Karpas-422 (cell line): ENCODE data around the gene CDHR2. TPM values are rescaled to one million over a fixed set of nuclear protein-coding genes. Genes with fewer than 3 reads are reported as not detected.

Experiments
- DNase-seq: peaks from one replicate; pipeline ENCODE4 v3.0.0-alpha.2; 2015
- H2AFZ ChIP-seq: fragments of 200-600 bp; sonication (generic); 2 replicates; pipeline ENCODE4 v1.6.1; 2014; ENCODE audit warnings: antibody characterized with exemption, low read length, mixed read lengths
- H3K27ac ChIP-seq: fragments of 200-600 bp; sonication (generic); 2 replicates; pipeline ENCODE4 v1.5.1; 2014; ENCODE audit warnings: mild to moderate bottlenecking, low read length, moderate library complexity
- H3K27me3 ChIP-seq: fragments of 200-600 bp; sonication (generic); 2 replicates; pipeline ENCODE4 v1.6.1; 2014; ENCODE audit warnings: low read length, mixed read lengths
- H3K36me3 ChIP-seq: fragments of 200-600 bp; sonication (generic); 2 replicates; pipeline ENCODE4 v1.6.1; 2014; ENCODE audit warnings: low read length, mixed read lengths; ENCODE audit not compliant: insufficient read depth
- H3K4me1 ChIP-seq: fragments of 200-600 bp; sonication (generic); 2 replicates; pipeline ENCODE4 v1.6.1; 2014; ENCODE audit warnings: mild to moderate bottlenecking, low read length, mixed read lengths
- H3K4me2 ChIP-seq: fragments of 200-600 bp; sonication (generic); 2 replicates; pipeline ENCODE4 v1.6.1; 2014; ENCODE audit warnings: low read length, low read depth, mild to moderate bottlenecking; ENCODE audit not compliant: poor library complexity, severe bottlenecking
- H3K4me3 ChIP-seq: fragments of 200-600 bp; sonication (generic); 2 replicates; pipeline ENCODE4 v1.5.1; 2014; ENCODE audit warnings: mild to moderate bottlenecking, antibody characterized with exemption, low read length, mixed read lengths
- H3K79me2 ChIP-seq: fragments of 200-600 bp; sonication (generic); 2 replicates; pipeline ENCODE4 v1.6.1; 2014; ENCODE audit warnings: mild to moderate bottlenecking, low read length, mixed read lengths
- H3K9ac ChIP-seq: fragments of 200-600 bp; sonication (generic); 2 replicates; pipeline ENCODE4 v1.6.0; 2014; ENCODE audit warnings: low read length
- H3K9me2 ChIP-seq: fragments of 200-600 bp; sonication (generic), shearing (Covaris generic); replicated peaks from 2 replicates; pipeline ENCODE4 v1.6.0; 2014; ENCODE audit warnings: mild to moderate bottlenecking, low read length, moderate library complexity; ENCODE audit not compliant: insufficient read depth
- H3K9me3 ChIP-seq: fragments of 300-700, 200-600 bp; sonication (generic); 2 replicates; pipeline ENCODE4 v1.6.1; 2014; ENCODE audit warnings: low read length, mixed read lengths
- H4K20me1 ChIP-seq: fragments of 200-600 bp; sonication (generic); 2 replicates; pipeline ENCODE4 v1.6.1; 2014; ENCODE audit warnings: mild to moderate bottlenecking, antibody characterized with exemption, low read length, low read depth; ENCODE audit not compliant: insufficient read depth
- total RNA-seq: library from RNA; depleted of rRNA; stranded (reverse); fragments of >200 nt; shearing (Covaris generic); gene quantifications from 2 replicates; pipeline ENCODE4 v1.2.3, GENCODE V29; 2014; ENCODE audit warnings: low replicate concordance

The CDHR2 gene
- total RNA-seq, 1 experiment from 2014 or later: 0.07 TPM

- H3K27ac ChIP-seq: no peak overlapping the region
- H3K36me3 ChIP-seq: peaks cover 43% of the 10 kb centered on the region
- peaks cover 31% of the 10 kb centered on the region for H3K4me1 ChIP-seq
- no peaks in the 10 kb centered on the region for H3K9me2 ChIP-seq
- peaks cover 37% of the 10 kb centered on the region for H3K79me2 ChIP-seq
- no peak overlapping the region for H3K4me2 ChIP-seq
- no peak overlapping the region for H3K4me3 ChIP-seq
- no peak for DNase-seq
- no peaks in the 10 kb centered on the region for H3K27me3 ChIP-seq
- no peak overlapping the region for H2AFZ ChIP-seq
- H3K9ac ChIP-seq: no peak overlapping the region
- no peaks in the 10 kb centered on the region for H3K9me3 ChIP-seq
- H4K20me1 ChIP-seq: peaks cover 40% of the 10 kb centered on the region
Observed at GRCh38 chr5:176530983-176531901, 17.9 kb upstream of the CDHR2 start.

GRCh38 chr5:176531902-176532493, 17.1 kb upstream of the CDHR2 start:
- no peaks in the 10 kb centered on the region for H3K9me3 ChIP-seq
- H3K79me2 ChIP-seq: peaks cover 44% of the 10 kb centered on the region
- H3K27me3 ChIP-seq: no peaks in the 10 kb centered on the region
- no peak overlapping the region for H3K27ac ChIP-seq
- H3K4me3 ChIP-seq: no peak overlapping the region
- no peaks in the 10 kb centered on the region for H3K9me2 ChIP-seq
- no peak overlapping the region for H3K4me2 ChIP-seq
- H2AFZ ChIP-seq: no peak overlapping the region
- peaks cover 40% of the 10 kb centered on the region for H3K36me3 ChIP-seq
- H3K9ac ChIP-seq: no peak overlapping the region
- peaks cover 40% of the 10 kb centered on the region for H4K20me1 ChIP-seq
- H3K4me1 ChIP-seq: peaks cover 31% of the 10 kb centered on the region
- no peak for DNase-seq

- H3K27ac ChIP-seq: no peak overlapping the region
- DNase-seq: no peak
- no peak overlapping the region for H3K9ac ChIP-seq
- H3K4me2 ChIP-seq: no peak overlapping the region
- no peaks in the 10 kb centered on the region for H3K9me2 ChIP-seq
- no peak overlapping the region for H2AFZ ChIP-seq
- H3K4me1 ChIP-seq: peaks cover 33% of the 10 kb centered on the region
- peaks cover 35% of the 10 kb centered on the region for H3K36me3 ChIP-seq
- peaks cover 44% of the 10 kb centered on the region for H3K79me2 ChIP-seq
- H3K9me3 ChIP-seq: no peaks in the 10 kb centered on the region
- no peak overlapping the region for H3K4me3 ChIP-seq
- H4K20me1 ChIP-seq: peaks cover 40% of the 10 kb centered on the region
- no peaks in the 10 kb centered on the region for H3K27me3 ChIP-seq
Observed at GRCh38 chr5:176532795-176533194, 16.3 kb upstream of the CDHR2 start.

- Histone ChIP-seq H3K4me2 (peak overlapping the region; percentile 96), H3K27ac (no peak overlapping the region), H3K9ac (peak overlapping the region; percentile 100), H3K4me1 (peaks cover 37% of the 10 kb centered on the region), H2AFZ (no peak overlapping the region), H3K79me2 (peaks cover 44% of the 10 kb centered on the region), H3K4me3 (no peak overlapping the region; the same call in 1 of the 2 replicates), H4K20me1 (peaks cover 36% of the 10 kb centered on the region), H3K9me3 (no peaks in the 10 kb centered on the region), H3K36me3 (peaks cover 30% of the 10 kb centered on the region), H3K9me2 (no peaks in the 10 kb centered on the region), H3K27me3 (no peaks in the 10 kb centered on the region)
- DNase-seq: peak; percentile 35
Observed at GRCh38 chr5:176533390-176533789, 15.8 kb upstream of the CDHR2 start.

GRCh38 chr5:176533894-176534611, 15.1 kb upstream of the CDHR2 start:
- Histone ChIP-seq H3K9me2 (no peaks in the 10 kb centered on the region), H3K4me3 (peak overlapping the region; percentile 93; the same call in 1 of the 2 replicates), H3K36me3 (peaks cover 26% of the 10 kb centered on the region), H4K20me1 (peaks cover 34% of the 10 kb centered on the region), H2AFZ (no peak overlapping the region), H3K9ac (peak overlapping the region; percentile 100), H3K4me1 (peaks cover 44% of the 10 kb centered on the region), H3K79me2 (peaks cover 44% of the 10 kb centered on the region), H3K27me3 (no peaks in the 10 kb centered on the region), H3K27ac (0 out of 2 replicates have a peak overlapping the region, but pooled peaks have one; percentile 88), H3K9me3 (no peaks in the 10 kb centered on the region), H3K4me2 (peak overlapping the region; percentile 96)
- peak; percentile 50 for DNase-seq

GRCh38 chr5:176534640-176535039, 14.5 kb upstream of the CDHR2 start:
- peak overlapping the region; percentile 96 for H3K4me2 ChIP-seq
- DNase-seq: peak; percentile 40
- no peaks in the 10 kb centered on the region for H3K27me3 ChIP-seq
- peak overlapping the region; percentile 100 for H3K9ac ChIP-seq
- H3K4me1 ChIP-seq: peaks cover 48% of the 10 kb centered on the region
- peak overlapping the region; percentile 93; the same call in 1 of the 2 replicates for H3K4me3 ChIP-seq
- no peaks in the 10 kb centered on the region for H3K9me3 ChIP-seq
- H3K79me2 ChIP-seq: peaks cover 44% of the 10 kb centered on the region
- H3K27ac ChIP-seq: peak overlapping the region; percentile 88; the same call in 1 of the 2 replicates
- H4K20me1 ChIP-seq: peaks cover 33% of the 10 kb centered on the region
- no peak overlapping the region for H2AFZ ChIP-seq
- peaks cover 23% of the 10 kb centered on the region for H3K36me3 ChIP-seq
- H3K9me2 ChIP-seq: no peaks in the 10 kb centered on the region

- Histone ChIP-seq H3K9me3 (no peaks in the 10 kb centered on the region), H3K9me2 (no peaks in the 10 kb centered on the region), H3K27me3 (no peaks in the 10 kb centered on the region), H3K27ac (peak overlapping the region; percentile 88), H3K4me2 (peak overlapping the region; percentile 96), H3K4me1 (peaks cover 54% of the 10 kb centered on the region), H3K4me3 (peak overlapping the region; percentile 93), H3K36me3 (peaks cover 23% of the 10 kb centered on the region), H3K79me2 (peaks cover 44% of the 10 kb centered on the region), H3K9ac (peak overlapping the region; percentile 100), H2AFZ (no peak overlapping the region), H4K20me1 (peaks cover 32% of the 10 kb centered on the region)
- DNase-seq: peak; percentile 80
Observed at GRCh38 chr5:176535101-176535663, 14.0 kb upstream of the CDHR2 start.
